RWPE1 (cell line): ENCODE measurements around the gene SF3B1.
"Not testable (repeated sequence)": the region's sequence is repeated elsewhere in the genome, so short reads cannot be mapped to it uniquely, and the experiment has no call there.

Source experiments
- CTCF ChIA-PET: fragments of 350-600 bp; sonication (Branson Sonifier 250); formaldehyde crosslinking; extraction: SDS; loops from one replicate; lab custom pipeline; 2021; lab: Yijun Ruan, JAX
- POLR2A ChIA-PET: fragments of 400-600 bp; formaldehyde crosslinking; extraction: SDS; loops from one replicate; lab custom pipeline; 2020; ENCODE audit warnings: antibody characterized with exemption; ENCODE audit not compliant: low non-redundant PET; lab: Yijun Ruan, JAX
- DNase-seq: peaks from one replicate; pipeline ENCODE4 v3.0.0; 2012; ENCODE audit warnings: low spot score
- H3K27ac ChIP-seq: fragments of 450-650 bp; 2 replicates; pipeline ENCODE4 v1.5.1; 2017
- CTCF ChIP-seq: fragments of 450-650 bp; conservative IDR thresholded peaks from 2 replicates; pipeline ENCODE4 v1.5.1; 2017; ENCODE audit warnings: low read depth, mild to moderate bottlenecking

The SF3B1 gene

DNA sequence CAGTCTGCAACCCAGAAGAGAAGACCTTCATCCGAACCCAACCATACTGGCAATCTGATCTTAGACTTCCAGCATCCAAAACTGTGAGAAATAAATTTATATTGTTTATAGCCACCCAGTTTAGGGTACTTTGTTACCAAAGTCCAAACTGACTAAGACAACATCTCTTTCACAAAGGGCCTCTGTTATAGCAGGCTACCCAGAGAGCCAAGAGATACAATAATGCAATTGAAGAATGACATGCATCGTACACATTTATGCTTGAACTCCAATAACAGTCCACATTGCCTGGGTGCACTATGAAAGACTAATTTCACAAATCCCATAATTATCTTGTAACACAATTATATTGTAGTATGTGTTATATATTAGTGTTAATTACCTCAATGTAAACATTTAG, 85.1 kb downstream of the SF3B1 start:
- ChIA-PET POLR2A (no interaction called here), CTCF (no interaction called here)
- H3K27ac ChIP-seq: no peak overlapping the region
- no peak for DNase-seq
- no peak for TF ChIP-seq CTCF

GRCh38 chr2:197348721-197349360, 86.0 kb downstream of the SF3B1 start:
- POLR2A ChIA-PET: no interaction called here
- CTCF ChIA-PET: interaction anchor here (0.6 kb wide), 2 partner anchors 96 to 519 kb away, joined by 3 to 4 read pairs; no protein-coding TSS in a partner anchor
- no peak for TF ChIP-seq CTCF
- H3K27ac ChIP-seq: no peak overlapping the region
- no peak for DNase-seq

DNA sequence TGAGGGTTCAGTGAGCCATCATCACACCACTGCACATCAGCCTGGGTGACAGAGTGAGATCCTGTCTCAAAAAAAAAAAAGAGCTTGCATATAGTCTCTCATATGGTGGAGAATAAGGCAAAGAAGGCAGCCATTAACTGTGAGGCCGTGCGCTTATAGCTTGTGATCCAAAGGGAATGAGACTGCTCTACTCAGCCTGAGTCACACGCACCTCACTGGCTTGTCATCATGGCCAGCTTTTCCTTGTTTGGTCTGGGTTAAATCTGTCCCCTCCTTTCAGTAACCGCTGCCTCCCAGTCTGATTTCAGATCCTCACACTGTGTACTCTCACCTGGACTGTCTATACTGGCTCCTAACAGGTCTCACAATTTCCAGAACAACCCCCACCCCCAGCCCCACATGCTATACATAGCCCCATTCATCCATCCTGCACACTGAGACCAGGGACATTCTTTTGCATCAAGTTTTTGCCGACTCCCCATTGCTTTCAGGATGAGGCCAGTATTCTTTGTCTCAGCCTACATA, 88.9 kb downstream of the SF3B1 start:
- H3K27ac ChIP-seq: no peak overlapping the region
- TF ChIP-seq CTCF: no peak
- no peak for DNase-seq
- ChIA-PET CTCF (interaction anchor here (0.7 kb wide), 1 partner anchor 983 kb away, joined by 3 read pairs; no protein-coding TSS in a partner anchor), POLR2A (no interaction called here)

DNA sequence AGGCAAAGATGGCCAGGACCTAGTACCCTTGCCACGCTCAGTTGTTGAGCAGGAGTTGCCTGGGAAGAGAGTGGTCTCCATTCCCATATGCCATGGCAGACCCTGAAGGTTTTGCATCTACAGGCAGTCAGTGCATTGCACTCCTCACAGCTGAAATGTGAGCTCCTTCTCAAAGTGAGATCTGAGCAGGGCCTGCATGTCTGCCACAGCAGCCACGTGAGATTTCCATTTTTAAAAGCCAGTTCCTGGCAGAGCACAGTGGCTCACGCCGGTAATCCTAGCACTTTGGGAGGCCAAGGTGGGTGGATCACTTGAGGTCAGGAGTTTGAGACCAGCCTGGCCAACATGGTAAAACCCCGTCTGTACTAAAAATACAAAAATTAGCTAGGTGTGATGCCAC, 90.9 kb downstream of the SF3B1 start:
- CTCF ChIA-PET, POLR2A ChIA-PET, H3K27ac ChIP-seq, DNase-seq: not testable (repeated sequence)

- no peak for TF ChIP-seq CTCF
- DNase-seq: no peak
- no peak overlapping the region for H3K27ac ChIP-seq
- ChIA-PET CTCF (no interaction called here), POLR2A (no interaction called here)
These were observed 94.2 kb downstream of the SF3B1 start for GRCh38 chr2:197340591-197340990.
